HEK293 (cell line): ENCODE results near the gene WDR72.

Source experiments
- CTCF ChIA-PET: fragments of 350-600 bp; formaldehyde crosslinking; extraction: SDS; loops from one replicate; lab custom pipeline; 2021; ENCODE audit warnings: antibody characterized with exemption; lab: Yijun Ruan, JAX
- POLR2A ChIA-PET: fragments of 300-600 bp; formaldehyde crosslinking; extraction: SDS; loops from one replicate; lab custom pipeline; 2020; ENCODE audit warnings: antibody characterized with exemption, inconsistent platforms; lab: Yijun Ruan, JAX
- H3K27ac ChIP-seq: fragments of 200-500 bp; sonication (Bioruptor generic); 2 replicates; pipeline ENCODE4 v1.5.1; 2014; ENCODE audit warnings: low read depth, low read length, control low read depth, inconsistent platforms; ENCODE audit errors: extremely low read depth
- H3K36me3 ChIP-seq, 2 experiments: fragments of 200-500 bp in 1 of 2; sonication (Bioruptor generic) in 1 of 2; 1 replicate in 1 of 2; 2 replicates in 1 of 2; pipeline ENCODE4 v1.5.1; 2014 to 2017; ENCODE audit warnings: inconsistent platforms in 2 of 2, low read length in 2 of 2; ENCODE audit not compliant: control insufficient read depth in 2 of 2, insufficient read depth in 1 of 2
- H3K4me1 ChIP-seq: fragments of 200-500 bp; sonication (Bioruptor generic); 2 replicates; pipeline ENCODE4 v1.5.1; 2014; ENCODE audit warnings: mild to moderate bottlenecking, low read length, inconsistent platforms; ENCODE audit not compliant: control insufficient read depth, insufficient read depth
- H3K4me3 ChIP-seq: 2 replicates; pipeline ENCODE4 v1.5.1; 2011; ENCODE audit warnings: low read depth, mild to moderate bottlenecking, control low read depth, low read length, moderate library complexity
- H3K9me3 ChIP-seq: fragments of 200-500 bp; sonication (Bioruptor generic); 2 replicates; pipeline ENCODE4 v1.5.1; 2014; ENCODE audit warnings: low read depth, low read length, inconsistent platforms; ENCODE audit not compliant: control insufficient read depth, insufficient read depth
- HOXD13 ChIP-seq: sonication (generic); formaldehyde crosslinking; IDR thresholded peaks from 2 replicates; pipeline ENCODE4 v1.8.0; 2022; ENCODE audit warnings: missing genetic modification reagents, borderline replicate concordance
- ZNF211 ChIP-seq: fragments of 450-650 bp; formaldehyde crosslinking; IDR thresholded peaks from 2 replicates; pipeline ENCODE4 v1.5.1; 2016; ENCODE audit warnings: low read depth, missing biosample characterization, missing genetic modification characterization
- ZNF280D ChIP-seq: fragments of 450-650 bp; formaldehyde crosslinking; IDR thresholded peaks from 2 replicates; pipeline ENCODE4 v1.5.1; 2016; ENCODE audit warnings: missing biosample characterization, missing genetic modification characterization

The WDR72 gene

GRCh38 chr15:53469422-53469821, 290.0 kb downstream of the WDR72 start:
- H3K9me3 ChIP-seq: no peaks in the 10 kb centered on the region
- TF ChIP-seq HOXD13 (CRISPR knock-in tag) (no peak), ZNF211 (tag by site-specific recombination) (no peak), ZNF280D (tag by site-specific recombination) (no peak)
- CTCF ChIA-PET: no interaction called here
- no peaks in the 10 kb centered on the region for H3K4me1 ChIP-seq
- no peaks in the 10 kb centered on the region for H3K36me3 ChIP-seq
- POLR2A ChIA-PET: no interaction called here
- no peak overlapping the region for H3K27ac ChIP-seq
- H3K4me3 ChIP-seq: no peak overlapping the region
